NOMO-1 treated with DMSO at 0.1 percent for 48 hours (cell line): ENCODE measurements around the gene KCNIP3.
"Not testable (repeated sequence)": the region's sequence is repeated elsewhere in the genome, so short reads cannot be mapped to it uniquely, and the experiment has no call there.

Experiments
- DNase-seq: peaks from one replicate; lab custom pipeline; 2025; ENCODE audit not compliant: unreplicated experiment; lab: John Stamatoyannopoulos, UW

The KCNIP3 gene

DNA sequence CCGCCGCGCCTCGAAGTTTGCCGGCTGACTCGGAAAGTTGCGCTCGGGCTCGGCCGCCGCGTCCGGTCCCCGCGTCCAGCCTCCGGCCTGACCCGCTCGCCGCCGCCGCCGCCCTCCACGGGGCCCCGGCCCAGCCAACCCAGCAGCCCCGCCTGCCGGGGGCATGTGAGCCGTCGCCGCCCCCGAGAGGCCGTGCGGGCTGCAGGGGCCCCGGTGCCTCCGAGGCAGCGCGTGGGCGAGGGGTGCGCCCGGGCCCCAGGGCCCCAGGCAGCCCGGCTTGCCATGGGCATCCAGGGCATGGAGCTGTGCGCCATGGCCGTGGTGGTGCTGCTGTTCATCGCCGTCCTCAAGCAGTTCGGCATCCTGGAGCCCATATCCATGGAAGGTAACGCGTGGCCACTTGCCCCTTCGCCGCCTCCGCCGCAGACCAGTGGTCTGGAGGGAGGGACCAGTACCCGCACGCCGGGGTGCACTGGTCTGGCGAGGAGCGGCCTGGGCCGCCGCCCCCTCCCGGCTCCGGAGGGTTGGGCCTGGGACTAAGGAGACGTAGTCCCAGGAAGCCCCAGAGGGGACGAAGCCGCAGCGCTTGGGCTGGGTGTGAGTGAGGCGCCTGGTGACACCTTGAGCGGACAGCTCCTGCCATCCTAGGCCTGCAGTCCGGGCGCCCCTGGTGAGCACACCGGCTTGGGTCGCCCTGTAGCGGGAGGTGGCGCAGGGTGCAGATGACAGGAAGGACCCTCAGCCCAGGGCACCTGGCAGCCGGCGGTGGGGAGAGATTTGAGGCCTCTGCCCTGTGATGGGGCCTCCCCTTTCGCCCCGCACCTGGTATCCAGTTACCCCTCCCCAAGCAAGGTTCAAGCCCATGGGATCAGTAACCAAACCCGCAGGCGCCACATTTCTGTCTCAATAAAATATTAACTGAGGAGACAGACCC lies 49.9 kb downstream of the KCNIP3 start:
- DNase-seq = no peak

DNA sequence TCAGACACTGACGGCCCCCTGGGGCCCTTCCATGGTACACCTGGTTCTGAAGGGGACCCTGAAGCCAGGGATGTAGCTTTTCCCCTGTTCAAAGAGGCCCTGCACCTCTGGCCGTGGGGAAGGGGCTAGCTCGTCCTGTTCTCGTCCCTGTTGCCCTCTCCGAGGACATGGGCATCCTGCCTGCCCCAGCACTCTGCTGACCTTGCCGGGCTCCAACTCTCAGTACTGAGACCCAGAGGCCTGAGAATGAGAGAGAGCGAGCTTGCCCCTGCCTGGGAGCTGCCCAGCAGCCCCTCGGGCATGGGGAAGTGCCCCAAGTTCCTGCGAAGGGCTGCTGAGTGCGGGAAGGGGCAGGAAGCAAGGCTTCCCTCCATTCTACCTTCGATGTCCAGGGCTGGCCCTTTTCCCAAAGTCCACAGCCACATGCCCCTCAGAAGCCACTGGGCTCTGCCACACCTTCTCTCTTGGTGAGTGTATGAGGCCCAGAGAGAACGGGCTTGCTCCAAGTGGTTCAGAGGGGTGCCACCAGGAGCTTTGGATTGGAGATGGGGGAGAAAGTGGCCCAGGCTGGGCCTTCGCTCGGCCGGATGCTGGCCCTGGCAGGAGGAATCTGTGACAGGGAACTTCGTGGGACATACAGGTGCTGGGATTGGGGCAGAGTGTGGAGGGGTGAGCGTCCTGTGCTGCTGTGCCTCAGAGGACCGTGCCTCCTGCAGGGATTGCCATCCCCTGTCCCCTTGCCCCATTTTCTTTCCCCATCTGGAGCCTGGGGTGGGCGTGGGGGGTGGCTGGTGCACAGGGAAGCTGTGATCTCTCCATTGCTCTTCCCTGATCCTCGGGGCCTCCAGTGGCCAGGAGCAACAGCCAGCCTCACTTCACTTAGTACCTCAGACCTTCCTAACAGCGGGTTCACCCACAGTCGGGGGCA lies 50.8 kb downstream of the KCNIP3 start:
- DNase-seq = no peak

DNA sequence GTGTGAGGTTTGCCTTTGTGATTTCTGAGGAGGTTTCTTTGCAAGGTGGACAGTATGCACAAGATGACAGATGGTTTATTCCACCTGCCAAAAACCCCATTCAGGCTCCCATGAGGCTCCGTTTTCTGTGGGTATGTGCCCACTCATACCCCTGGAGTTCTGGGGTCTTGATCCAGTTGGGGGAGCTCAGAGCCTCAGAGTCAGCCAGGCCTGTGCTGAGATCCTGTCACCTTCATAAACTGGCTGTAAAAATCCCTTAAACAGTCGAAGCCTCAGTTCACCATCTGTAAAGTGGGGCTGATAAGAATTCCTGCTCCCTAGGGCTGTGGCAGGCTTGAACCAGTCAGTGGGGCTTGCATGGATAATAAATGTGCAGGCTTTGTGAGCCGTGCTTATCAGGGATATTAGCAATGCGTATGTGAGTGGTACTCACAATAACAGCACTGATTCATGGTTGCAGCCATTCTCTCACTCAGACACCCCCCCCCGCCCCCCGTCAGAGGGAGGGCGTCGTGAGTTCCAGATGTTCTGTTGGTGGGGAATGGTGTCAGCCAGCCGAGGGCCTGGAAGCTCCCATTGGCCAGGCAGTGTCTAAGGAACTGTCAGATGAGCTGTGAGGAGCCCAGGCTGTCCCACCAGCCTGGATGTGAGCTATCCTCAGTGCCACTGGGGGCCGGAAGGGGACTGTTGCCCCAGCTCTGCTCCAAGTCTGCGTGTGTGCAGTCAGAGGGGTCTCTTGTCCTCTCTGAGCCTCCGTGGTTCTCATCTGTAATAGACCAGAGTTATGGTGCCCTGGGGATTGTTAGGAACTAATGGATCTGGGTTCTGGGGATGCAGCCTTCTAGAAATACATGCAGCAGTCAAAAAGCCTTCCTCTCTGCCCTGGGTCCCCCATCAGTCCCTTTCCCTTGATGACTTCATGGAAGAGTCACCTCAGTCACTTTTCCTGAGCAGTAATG lies 51.7 kb downstream of the KCNIP3 start:
- no peak for DNase-seq

DNA sequence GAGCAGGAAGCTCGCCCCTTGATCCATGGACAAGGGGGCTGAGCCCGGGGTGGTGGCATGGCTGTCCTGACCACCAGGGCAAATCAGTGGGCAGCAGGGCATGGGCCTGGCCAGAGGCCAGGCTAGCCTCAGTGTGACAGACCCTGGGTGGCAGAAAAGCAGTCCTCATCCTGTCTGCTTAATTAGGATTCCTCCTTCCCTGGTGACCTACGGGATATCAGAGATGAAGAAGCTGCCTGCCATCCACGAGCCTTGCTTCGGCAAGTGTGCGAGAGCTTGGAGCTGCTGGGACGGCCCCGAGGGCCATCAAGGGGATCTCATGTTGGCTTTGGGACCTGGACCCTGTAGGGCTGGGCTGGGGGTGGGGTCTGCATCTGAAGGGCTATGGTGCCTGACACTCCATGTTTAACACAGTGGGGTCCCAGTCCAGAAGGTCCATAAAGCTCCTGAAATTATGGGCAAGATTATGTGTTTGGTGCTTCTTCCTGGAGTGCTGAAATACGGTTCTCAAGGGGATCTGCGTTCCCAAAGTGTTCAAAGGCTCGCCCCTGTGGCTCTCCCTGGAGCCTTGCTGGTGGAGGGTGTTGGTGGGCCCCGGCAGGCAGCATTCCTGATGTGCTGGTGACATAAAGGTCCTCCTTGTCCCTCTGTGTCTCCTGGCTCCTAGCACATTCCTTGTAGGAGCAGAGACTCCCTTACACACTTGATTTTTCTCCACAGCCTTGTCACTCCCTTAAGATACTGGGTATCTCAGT lies 52.6 kb downstream of the KCNIP3 start:
- DNase-seq = no peak

GRCh38 chr2:95350368-95350767 lies 53.2 kb downstream of the KCNIP3 start:
- no peak for DNase-seq

DNA sequence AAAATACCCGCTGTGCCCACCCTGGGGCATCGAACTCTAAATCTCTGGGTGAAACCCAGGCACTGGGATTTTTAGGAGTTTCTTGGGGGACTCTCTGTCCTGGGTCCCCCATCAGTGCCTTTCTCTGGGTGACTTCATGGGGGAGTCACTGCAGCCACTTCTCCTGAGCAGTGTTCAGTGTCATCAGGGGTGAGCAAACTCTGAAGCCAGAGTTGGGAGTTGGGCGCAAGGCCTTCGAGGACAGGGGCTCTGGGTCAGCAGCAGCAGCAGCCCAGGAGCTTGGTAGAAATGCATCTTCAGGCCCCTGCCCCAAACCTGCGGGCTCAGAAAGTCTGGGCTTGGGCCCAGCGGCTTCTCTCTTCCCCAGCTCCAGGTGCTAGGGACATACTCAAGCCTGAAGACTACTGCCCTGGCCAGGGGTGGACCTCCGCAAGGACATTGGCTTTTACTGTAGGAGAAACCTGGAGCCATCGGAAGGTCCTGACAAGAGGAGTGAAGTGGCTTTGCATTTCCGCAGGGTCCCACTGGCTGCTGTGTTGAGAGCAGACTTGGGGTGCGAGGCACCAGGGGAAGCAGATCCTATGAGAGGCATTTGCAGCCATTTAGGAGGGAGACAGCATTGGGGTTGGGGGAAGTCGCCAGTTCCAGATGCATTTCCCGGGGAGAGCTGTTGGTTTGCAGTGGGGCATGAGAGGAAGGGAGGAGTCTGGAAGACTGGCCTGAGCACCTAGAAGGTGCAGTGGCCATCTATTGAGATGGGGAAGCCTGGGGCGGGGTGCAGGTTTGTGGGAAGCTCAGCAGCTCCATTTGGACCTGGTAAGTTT lies 53.8 kb downstream of the KCNIP3 start:
- no peak for DNase-seq

DNA sequence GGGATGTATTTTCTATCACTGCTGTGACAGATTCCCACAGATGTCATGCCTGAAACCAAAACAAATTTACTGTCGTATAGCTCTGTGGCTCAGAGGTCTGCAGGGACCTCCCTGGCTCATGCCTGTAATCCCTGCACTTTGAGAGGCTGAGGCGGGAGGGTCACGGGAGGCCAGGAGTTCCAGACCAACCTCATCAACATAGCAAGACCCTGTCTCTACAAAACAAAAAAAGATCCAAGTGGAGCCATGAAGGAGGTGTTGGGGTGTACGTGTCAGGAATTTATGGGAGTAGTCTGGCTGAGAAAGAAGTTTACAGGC lies 54.4 kb downstream of the KCNIP3 start:
- DNase-seq = no peak

DNA sequence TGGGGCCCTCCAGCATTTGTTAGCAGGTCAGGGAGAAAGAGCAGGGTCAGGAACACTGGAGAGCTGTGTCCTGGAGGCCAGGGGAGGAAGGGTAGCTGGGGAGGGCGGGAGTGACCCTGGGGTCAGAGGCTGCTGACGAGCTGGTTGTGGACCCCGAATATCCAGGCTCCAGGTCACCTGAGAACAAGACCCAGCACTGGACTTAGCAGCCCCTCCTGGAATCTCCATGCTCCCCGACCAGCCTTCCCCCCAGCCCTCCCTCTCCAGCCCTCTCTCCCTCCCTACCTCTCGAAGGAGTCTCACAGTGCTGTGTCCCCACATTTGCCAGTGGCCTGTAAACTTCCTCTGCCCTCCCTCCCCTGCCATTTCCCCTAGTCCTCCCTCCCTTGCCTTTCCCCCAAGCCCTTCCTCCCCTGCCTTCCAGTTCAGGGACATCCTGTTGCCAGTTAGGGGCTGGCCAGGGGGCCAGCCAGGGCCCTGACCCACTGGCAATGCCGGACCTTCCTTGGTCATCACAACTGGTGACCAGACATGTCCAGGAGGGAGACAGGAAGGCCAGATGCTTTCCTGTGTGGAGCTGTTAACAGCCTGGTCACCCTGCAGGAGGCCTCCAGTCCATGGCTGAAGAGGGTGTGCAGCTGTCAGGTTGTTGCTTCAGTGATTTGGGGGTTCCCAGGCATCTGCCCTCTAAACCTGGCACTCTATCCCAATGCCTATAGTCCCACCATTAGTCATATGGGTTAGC lies 55.3 kb downstream of the KCNIP3 start:
- DNase-seq = no peak

GRCh38 chr2:95353055-95353575 lies 56.0 kb downstream of the KCNIP3 start:
- DNase-seq = no peak

- DNase-seq = no peak
These were observed 56.7 kb downstream of the KCNIP3 start for GRCh38 chr2:95353613-95354468.

DNA sequence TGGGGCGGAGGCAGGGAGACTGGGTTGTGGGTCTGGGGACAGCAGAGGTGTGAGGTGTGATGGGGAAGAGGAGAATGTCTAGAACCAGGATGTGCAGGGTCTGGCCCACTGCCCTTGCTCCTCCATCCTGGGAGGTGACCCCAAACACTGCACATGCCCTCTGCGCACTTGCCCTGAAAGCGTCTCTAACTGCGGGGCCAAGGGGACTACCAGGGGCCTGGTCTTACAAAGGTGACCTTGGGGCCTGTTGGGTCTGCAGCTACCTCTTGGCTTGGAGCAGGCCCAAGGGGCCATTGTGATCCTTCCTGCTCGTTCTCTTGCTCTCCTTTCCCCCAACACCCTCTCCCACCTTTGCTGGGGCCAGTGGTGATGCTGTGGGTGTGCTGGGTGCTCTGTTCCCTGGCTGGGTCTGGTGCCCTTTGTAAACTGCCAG lies 57.3 kb downstream of the KCNIP3 start:
- no peak for DNase-seq

GRCh38 chr2:95354925-95355324 lies 57.8 kb downstream of the KCNIP3 start:
- no peak for DNase-seq

- DNase-seq = not testable (repeated sequence)
These were observed 58.3 kb downstream of the KCNIP3 start for GRCh38 chr2:95355486-95355885.

GRCh38 chr2:95356821-95357700 lies 59.9 kb downstream of the KCNIP3 start:
- no peak for DNase-seq

GRCh38 chr2:95357717-95358280 lies 60.7 kb downstream of the KCNIP3 start:
- DNase-seq = no peak

DNA sequence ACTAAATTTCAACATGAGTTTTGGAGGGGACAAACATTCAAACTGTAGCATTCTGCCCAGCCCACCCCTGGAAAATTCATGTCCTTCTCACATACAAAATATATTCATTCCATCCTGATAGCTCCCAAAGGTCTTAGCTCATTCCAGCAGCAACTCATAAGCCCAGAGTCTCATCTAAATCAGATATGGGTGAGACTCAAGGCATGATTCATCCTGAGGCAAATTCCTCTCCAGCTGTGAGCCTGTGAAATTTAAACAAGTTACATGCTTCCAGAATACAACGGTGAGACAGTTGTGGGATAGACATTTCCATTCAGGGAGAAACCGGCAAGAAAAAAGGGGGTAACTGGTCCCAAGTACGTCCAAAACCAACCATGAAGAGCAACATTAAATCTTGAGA lies 61.9 kb downstream of the KCNIP3 start:
- no peak for DNase-seq
